ENCODE data around the gene ABLIM3. TPM values are rescaled to one million over a fixed set of nuclear protein-coding genes. Genes with fewer than 3 reads are reported as not detected.

Gene ABLIM3
- total RNA-seq, 1 donor from 2014 or later, result 30.1 TPM

- DNase-seq (ENCODE audit: low read depth), result no peak
- TF ChIP-seq CTCF (conservative IDR thresholded peaks at IDR 0.05; ENCODE audit: low read depth, low read length), result no peak
- H3K4me3 ChIP-seq (ENCODE audit: low read depth, low read length), result no peak overlapping the region
Observed at GRCh38 chr5:149172261-149172660, 31.0 kb downstream of the ABLIM3 start.

- no peak for DNase-seq (ENCODE audit: low read depth)
- TF ChIP-seq CTCF (conservative IDR thresholded peaks at IDR 0.05; ENCODE audit: low read depth, low read length), result no peak
- no peak overlapping the region for H3K4me3 ChIP-seq (ENCODE audit: low read depth, low read length)
Observed at GRCh38 chr5:149172709-149173505, 31.6 kb downstream of the ABLIM3 start.

GRCh38 chr5:149174847-149175234, 33.5 kb downstream of the ABLIM3 start:
- no peak overlapping the region for H3K4me3 ChIP-seq (ENCODE audit: low read depth, low read length)
- DNase-seq (ENCODE audit: low read depth), result no peak

GRCh38 chr5:149175346-149176105, 34.2 kb downstream of the ABLIM3 start:
- no peak for DNase-seq (ENCODE audit: low read depth)
- TF ChIP-seq CTCF (conservative IDR thresholded peaks at IDR 0.05; ENCODE audit: low read depth, low read length), result no peak
- H3K4me3 ChIP-seq (ENCODE audit: low read depth, low read length), result no peak overlapping the region

More at GRCh38 chr5:149174847-149175234, 33.5 kb downstream of the ABLIM3 start:
- no peak for TF ChIP-seq CTCF (conservative IDR thresholded peaks at IDR 0.05; ENCODE audit: low read depth, low read length)

GRCh38 chr5:149177339-149177843, 36.1 kb downstream of the ABLIM3 start:
- no peak overlapping the region for H3K4me3 ChIP-seq (ENCODE audit: low read depth, low read length)
- no peak for TF ChIP-seq CTCF (conservative IDR thresholded peaks at IDR 0.05; ENCODE audit: low read depth, low read length)
- DNase-seq (ENCODE audit: low read depth), result no peak

GRCh38 chr5:149177911-149178565, 36.7 kb downstream of the ABLIM3 start:
- H3K4me3 ChIP-seq (ENCODE audit: low read depth, low read length), result no peak overlapping the region
- TF ChIP-seq CTCF (conservative IDR thresholded peaks at IDR 0.05; ENCODE audit: low read depth, low read length), result no peak
- no peak for DNase-seq (ENCODE audit: low read depth)

Data from epithelial cell of proximal tubule (primary cell).